Neural cell (in vitro differentiated cells): ENCODE measurements around the gene UIMC1. TPM values are rescaled to one million over a fixed set of nuclear protein-coding genes. Genes with fewer than 3 reads are reported as not detected.

ENCODE experiments used
- H2AFZ ChIP-seq: fragments of 200-600, 300-800 bp; sonication (generic), shearing (Covaris generic); 2 replicates; pipeline ENCODE4 v1.6.0; 2014; ENCODE audit warnings: low read depth, mild to moderate bottlenecking, antibody characterized with exemption, low read length, moderate library complexity
- H3F3A ChIP-seq: fragments of 200-600 bp; shearing (Covaris generic); 2 replicates; pipeline ENCODE4 v1.6.1; 2016; ENCODE audit warnings: mild to moderate bottlenecking, moderate library complexity, mixed read lengths, antibody characterized with exemption, low read length; ENCODE audit not compliant: insufficient read depth, poor library complexity, severe bottlenecking
- H3K27ac ChIP-seq: fragments of 200-600, 300-800 bp; sonication (generic), shearing (Covaris generic); 2 replicates; pipeline ENCODE4 v1.5.1; 2014; ENCODE audit warnings: mild to moderate bottlenecking, low read length, moderate library complexity
- H3K27me3 ChIP-seq: fragments of 300-800, 200-600 bp; sonication (generic), shearing (Covaris generic); 2 replicates; pipeline ENCODE4 v1.6.0; 2014; ENCODE audit warnings: mild to moderate bottlenecking, low read depth, low read length, moderate library complexity; ENCODE audit not compliant: insufficient read depth
- H3K36me3 ChIP-seq: fragments of 300-800, 200-600 bp; sonication (generic), shearing (Covaris generic); 2 replicates; pipeline ENCODE4 v1.5.1; 2014; ENCODE audit warnings: mild to moderate bottlenecking, antibody characterized with exemption, low read length, moderate library complexity; ENCODE audit not compliant: insufficient read depth
- H3K4me2 ChIP-seq: fragments of 300-800, 200-600 bp; sonication (generic), shearing (Covaris generic); 2 replicates; pipeline ENCODE4 v1.6.0; 2014; ENCODE audit warnings: mild to moderate bottlenecking, low read length
- H3K4me3 ChIP-seq: fragments of 300-800, 200-600 bp; sonication (generic), shearing (Covaris generic); 2 replicates; pipeline ENCODE4 v1.5.1; 2014; ENCODE audit warnings: mild to moderate bottlenecking, low read length, moderate library complexity
- H3K79me2 ChIP-seq: fragments of 200-600 bp; shearing (Covaris generic); replicated peaks from 2 replicates; pipeline ENCODE4 v1.6.0; 2014; ENCODE audit warnings: mild to moderate bottlenecking, low read length, moderate library complexity; ENCODE audit not compliant: insufficient read depth
- H3K9ac ChIP-seq: fragments of 300-800, 200-600 bp; sonication (generic), shearing (Covaris generic); 2 replicates; pipeline ENCODE4 v1.6.1; 2016; ENCODE audit warnings: mild to moderate bottlenecking, low read length, mixed read lengths
- H3K9me2 ChIP-seq: fragments of 200-600 bp; shearing (Covaris generic); 2 replicates; pipeline ENCODE4 v1.6.1; 2016; ENCODE audit warnings: mild to moderate bottlenecking, low read length, mixed read lengths; ENCODE audit not compliant: insufficient read depth
- H3K9me3 ChIP-seq: fragments of 200-600, 300-800 bp; sonication (generic), shearing (Covaris generic); 2 replicates; pipeline ENCODE4 v1.6.1; 2016; ENCODE audit warnings: mild to moderate bottlenecking, mixed run types, low read length, moderate library complexity, mixed read lengths
- H4K20me1 ChIP-seq: fragments of 200-600 bp; shearing (Covaris generic); 2 replicates; pipeline ENCODE4 v1.6.1; 2016; ENCODE audit warnings: mild to moderate bottlenecking, mixed run types; ENCODE audit not compliant: insufficient read depth
- EP300 ChIP-seq: fragments of 450-650 bp; conservative IDR thresholded peaks from 2 replicates; pipeline ENCODE4 v1.6.1; 2014; ENCODE audit warnings: antibody characterized with exemption, mild to moderate bottlenecking, moderate library complexity; ENCODE audit not compliant: poor library complexity, severe bottlenecking
- EZH2 ChIP-seq: fragments of 200-600, 300-800 bp; shearing (Covaris generic), sonication (generic); IDR thresholded peaks from 2 replicates; pipeline ENCODE4 v1.6.1; 2014; ENCODE audit warnings: antibody characterized with exemption, low read length, borderline replicate concordance, mild to moderate bottlenecking; ENCODE audit not compliant: insufficient read depth, poor library complexity, severe bottlenecking
- MXI1 ChIP-seq: fragments of 450-650 bp; conservative IDR thresholded peaks from 2 replicates; pipeline ENCODE4 v1.6.1; 2014; ENCODE audit warnings: antibody characterized with exemption, mild to moderate bottlenecking; ENCODE audit not compliant: poor library complexity, severe bottlenecking
- POLR2AphosphoS5 ChIP-seq: IDR thresholded peaks from 2 replicates; pipeline ENCODE4 v1.6.1; 2012
- RAD21 ChIP-seq: fragments of 450-650 bp; conservative IDR thresholded peaks from 2 replicates; pipeline ENCODE4 v1.6.1; 2014; ENCODE audit warnings: antibody characterized with exemption, mild to moderate bottlenecking, moderate library complexity
- SMC3 ChIP-seq: fragments of 450-650 bp; conservative IDR thresholded peaks from 2 replicates; pipeline ENCODE4 v1.6.1; 2014; ENCODE audit warnings: antibody characterized with exemption, mild to moderate bottlenecking, moderate library complexity; ENCODE audit not compliant: poor library complexity
- TAF1 ChIP-seq: IDR thresholded peaks from 2 replicates; pipeline ENCODE4 v1.6.1; 2012; ENCODE audit warnings: low read depth
- polyA plus RNA-seq: library from polyadenylated mRNA; depleted of rRNA; stranded (reverse); fragments of >200 nt; gene quantifications from 2 replicates; pipeline ENCODE4 v1.2.3, GENCODE V29; 2014
- TF ChIP-seq, protein P1 (sequence below): fragments of 450-650 bp; IDR thresholded peaks from 2 replicates; pipeline ENCODE4 v1.5.1; 2014; ENCODE audit warnings: antibody characterized with exemption, mild to moderate bottlenecking, moderate library complexity; ENCODE audit not compliant: poor library complexity, severe bottlenecking
- TF ChIP-seq, protein P2 (sequence below): IDR thresholded peaks from 2 replicates; pipeline ENCODE4 v1.6.1; 2012; ENCODE audit warnings: borderline replicate concordance

Gene UIMC1
- polyA plus RNA-seq, 1 donor from 2014 or later, result 74.0 TPM

DNA sequence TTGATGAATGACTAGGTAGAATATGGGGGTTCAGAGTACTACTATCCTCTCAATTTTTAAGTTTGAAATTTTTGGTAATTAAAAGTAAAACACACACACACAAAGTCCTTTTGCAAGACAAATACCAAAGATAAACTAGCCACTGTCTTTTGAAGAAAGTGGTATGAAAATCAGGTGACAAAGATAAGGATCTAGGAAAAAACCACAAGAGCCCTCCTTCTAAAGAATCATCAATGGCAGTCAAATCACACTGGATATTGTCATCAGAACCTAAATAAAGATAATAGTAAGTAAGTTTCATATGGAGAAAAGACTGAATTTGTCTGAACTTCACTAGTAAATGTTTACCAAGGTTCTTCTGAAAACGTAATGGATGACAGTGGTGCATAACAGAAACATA is 76.9 kb downstream of the UIMC1 start:
- H3K9ac ChIP-seq, result no peak overlapping the region
- no peaks in the 10 kb centered on the region for H3K36me3 ChIP-seq
- H3K9me3 ChIP-seq, result no peaks in the 10 kb centered on the region
- TF ChIP-seq MXI1, result no peak
- TF ChIP-seq SMC3, result no peak
- no peak for TF ChIP-seq EZH2
- TF ChIP-seq POLR2AphosphoS5, result no peak
- TF ChIP-seq RAD21, result no peak
- no peak for TF ChIP-seq TAF1
- TF ChIP-seq EP300, result no peak
- TF ChIP-seq, protein P1, sequence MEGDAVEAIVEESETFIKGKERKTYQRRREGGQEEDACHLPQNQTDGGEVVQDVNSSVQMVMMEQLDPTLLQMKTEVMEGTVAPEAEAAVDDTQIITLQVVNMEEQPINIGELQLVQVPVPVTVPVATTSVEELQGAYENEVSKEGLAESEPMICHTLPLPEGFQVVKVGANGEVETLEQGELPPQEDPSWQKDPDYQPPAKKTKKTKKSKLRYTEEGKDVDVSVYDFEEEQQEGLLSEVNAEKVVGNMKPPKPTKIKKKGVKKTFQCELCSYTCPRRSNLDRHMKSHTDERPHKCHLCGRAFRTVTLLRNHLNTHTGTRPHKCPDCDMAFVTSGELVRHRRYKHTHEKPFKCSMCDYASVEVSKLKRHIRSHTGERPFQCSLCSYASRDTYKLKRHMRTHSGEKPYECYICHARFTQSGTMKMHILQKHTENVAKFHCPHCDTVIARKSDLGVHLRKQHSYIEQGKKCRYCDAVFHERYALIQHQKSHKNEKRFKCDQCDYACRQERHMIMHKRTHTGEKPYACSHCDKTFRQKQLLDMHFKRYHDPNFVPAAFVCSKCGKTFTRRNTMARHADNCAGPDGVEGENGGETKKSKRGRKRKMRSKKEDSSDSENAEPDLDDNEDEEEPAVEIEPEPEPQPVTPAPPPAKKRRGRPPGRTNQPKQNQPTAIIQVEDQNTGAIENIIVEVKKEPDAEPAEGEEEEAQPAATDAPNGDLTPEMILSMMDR, result no peak
- TF ChIP-seq, protein P2, sequence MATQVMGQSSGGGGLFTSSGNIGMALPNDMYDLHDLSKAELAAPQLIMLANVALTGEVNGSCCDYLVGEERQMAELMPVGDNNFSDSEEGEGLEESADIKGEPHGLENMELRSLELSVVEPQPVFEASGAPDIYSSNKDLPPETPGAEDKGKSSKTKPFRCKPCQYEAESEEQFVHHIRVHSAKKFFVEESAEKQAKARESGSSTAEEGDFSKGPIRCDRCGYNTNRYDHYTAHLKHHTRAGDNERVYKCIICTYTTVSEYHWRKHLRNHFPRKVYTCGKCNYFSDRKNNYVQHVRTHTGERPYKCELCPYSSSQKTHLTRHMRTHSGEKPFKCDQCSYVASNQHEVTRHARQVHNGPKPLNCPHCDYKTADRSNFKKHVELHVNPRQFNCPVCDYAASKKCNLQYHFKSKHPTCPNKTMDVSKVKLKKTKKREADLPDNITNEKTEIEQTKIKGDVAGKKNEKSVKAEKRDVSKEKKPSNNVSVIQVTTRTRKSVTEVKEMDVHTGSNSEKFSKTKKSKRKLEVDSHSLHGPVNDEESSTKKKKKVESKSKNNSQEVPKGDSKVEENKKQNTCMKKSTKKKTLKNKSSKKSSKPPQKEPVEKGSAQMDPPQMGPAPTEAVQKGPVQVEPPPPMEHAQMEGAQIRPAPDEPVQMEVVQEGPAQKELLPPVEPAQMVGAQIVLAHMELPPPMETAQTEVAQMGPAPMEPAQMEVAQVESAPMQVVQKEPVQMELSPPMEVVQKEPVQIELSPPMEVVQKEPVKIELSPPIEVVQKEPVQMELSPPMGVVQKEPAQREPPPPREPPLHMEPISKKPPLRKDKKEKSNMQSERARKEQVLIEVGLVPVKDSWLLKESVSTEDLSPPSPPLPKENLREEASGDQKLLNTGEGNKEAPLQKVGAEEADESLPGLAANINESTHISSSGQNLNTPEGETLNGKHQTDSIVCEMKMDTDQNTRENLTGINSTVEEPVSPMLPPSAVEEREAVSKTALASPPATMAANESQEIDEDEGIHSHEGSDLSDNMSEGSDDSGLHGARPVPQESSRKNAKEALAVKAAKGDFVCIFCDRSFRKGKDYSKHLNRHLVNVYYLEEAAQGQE, result no peak
- no peak overlapping the region for H3K4me3 ChIP-seq
- H3K27ac ChIP-seq, result no peak overlapping the region
- no peak overlapping the region for H3K4me2 ChIP-seq
- no peaks in the 10 kb centered on the region for H3K79me2 ChIP-seq
- H3K27me3 ChIP-seq, result no peaks in the 10 kb centered on the region
- H4K20me1 ChIP-seq, result no peaks in the 10 kb centered on the region
- H2AFZ ChIP-seq, result no peak overlapping the region
- H3F3A ChIP-seq, result no peaks in the 10 kb centered on the region
- H3K9me2 ChIP-seq, result no peaks in the 10 kb centered on the region

DNA sequence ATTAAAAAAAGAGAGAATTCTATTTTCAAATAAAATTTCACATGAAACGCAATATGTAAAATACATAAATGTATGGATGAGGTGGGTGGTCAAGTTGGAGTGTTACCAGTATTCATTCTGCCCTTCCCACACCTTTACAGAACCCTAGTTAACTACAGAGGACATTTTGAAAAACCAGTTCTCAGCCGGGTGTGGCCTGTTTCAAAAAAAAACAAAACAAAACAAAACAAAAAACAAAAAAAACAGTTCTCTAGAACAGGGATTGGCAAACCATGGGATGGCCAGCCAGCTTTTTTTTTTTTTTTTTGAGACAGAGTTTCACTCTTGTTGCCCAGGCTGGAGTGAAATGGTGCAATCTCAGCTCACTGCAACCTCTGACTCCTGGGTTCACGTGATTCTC is 79.0 kb downstream of the UIMC1 start:
- no peak overlapping the region for H3K27ac ChIP-seq
- no peak for TF ChIP-seq MXI1
- no peak for TF ChIP-seq EZH2
- TF ChIP-seq, protein P1, result no peak
- TF ChIP-seq TAF1, result no peak
- TF ChIP-seq, protein P2, result no peak
- TF ChIP-seq EP300, result no peak
- no peaks in the 10 kb centered on the region for H3K27me3 ChIP-seq
- H3K4me2 ChIP-seq, result no peak overlapping the region
- H3K9me2 ChIP-seq, result no peaks in the 10 kb centered on the region
- no peaks in the 10 kb centered on the region for H3F3A ChIP-seq
- H3K9me3 ChIP-seq, result no peaks in the 10 kb centered on the region
- no peaks in the 10 kb centered on the region for H3K79me2 ChIP-seq
- no peaks in the 10 kb centered on the region for H3K36me3 ChIP-seq
- H3K4me3 ChIP-seq, result no peak overlapping the region
- no peak overlapping the region for H3K9ac ChIP-seq
- H4K20me1 ChIP-seq, result no peaks in the 10 kb centered on the region
- H2AFZ ChIP-seq, result no peak overlapping the region
